Karpas-422 (cell line): Measurements from ENCODE around the gene FAM120B. TPM values are rescaled to one million over a fixed set of nuclear protein-coding genes. Genes with fewer than 3 reads are reported as not detected.

Experiments
- DNase-seq: peaks from one replicate; pipeline ENCODE4 v3.0.0-alpha.2; 2015
- H2AFZ ChIP-seq: fragments of 200-600 bp; sonication (generic); 2 replicates; pipeline ENCODE4 v1.6.1; 2014; ENCODE audit warnings: antibody characterized with exemption, low read length, mixed read lengths
- H3K27ac ChIP-seq: fragments of 200-600 bp; sonication (generic); 2 replicates; pipeline ENCODE4 v1.5.1; 2014; ENCODE audit warnings: mild to moderate bottlenecking, low read length, moderate library complexity
- H3K27me3 ChIP-seq: fragments of 200-600 bp; sonication (generic); 2 replicates; pipeline ENCODE4 v1.6.1; 2014; ENCODE audit warnings: low read length, mixed read lengths
- H3K36me3 ChIP-seq: fragments of 200-600 bp; sonication (generic); 2 replicates; pipeline ENCODE4 v1.6.1; 2014; ENCODE audit warnings: low read length, mixed read lengths; ENCODE audit not compliant: insufficient read depth
- H3K4me1 ChIP-seq: fragments of 200-600 bp; sonication (generic); 2 replicates; pipeline ENCODE4 v1.6.1; 2014; ENCODE audit warnings: mild to moderate bottlenecking, low read length, mixed read lengths
- H3K4me2 ChIP-seq: fragments of 200-600 bp; sonication (generic); 2 replicates; pipeline ENCODE4 v1.6.1; 2014; ENCODE audit warnings: low read length, low read depth, mild to moderate bottlenecking; ENCODE audit not compliant: poor library complexity, severe bottlenecking
- H3K4me3 ChIP-seq: fragments of 200-600 bp; sonication (generic); 2 replicates; pipeline ENCODE4 v1.5.1; 2014; ENCODE audit warnings: mild to moderate bottlenecking, antibody characterized with exemption, low read length, mixed read lengths
- H3K79me2 ChIP-seq: fragments of 200-600 bp; sonication (generic); 2 replicates; pipeline ENCODE4 v1.6.1; 2014; ENCODE audit warnings: mild to moderate bottlenecking, low read length, mixed read lengths
- H3K9ac ChIP-seq: fragments of 200-600 bp; sonication (generic); 2 replicates; pipeline ENCODE4 v1.6.0; 2014; ENCODE audit warnings: low read length
- H3K9me2 ChIP-seq: fragments of 200-600 bp; sonication (generic), shearing (Covaris generic); replicated peaks from 2 replicates; pipeline ENCODE4 v1.6.0; 2014; ENCODE audit warnings: mild to moderate bottlenecking, low read length, moderate library complexity; ENCODE audit not compliant: insufficient read depth
- H3K9me3 ChIP-seq: fragments of 300-700, 200-600 bp; sonication (generic); 2 replicates; pipeline ENCODE4 v1.6.1; 2014; ENCODE audit warnings: low read length, mixed read lengths
- H4K20me1 ChIP-seq: fragments of 200-600 bp; sonication (generic); 2 replicates; pipeline ENCODE4 v1.6.1; 2014; ENCODE audit warnings: mild to moderate bottlenecking, antibody characterized with exemption, low read length, low read depth; ENCODE audit not compliant: insufficient read depth
- total RNA-seq: library from RNA; depleted of rRNA; stranded (reverse); fragments of >200 nt; shearing (Covaris generic); gene quantifications from 2 replicates; pipeline ENCODE4 v1.2.3, GENCODE V29; 2014; ENCODE audit warnings: low replicate concordance

FAM120B gene
- total RNA-seq, 1 experiment from 2014 or later = 32.1 TPM

DNA sequence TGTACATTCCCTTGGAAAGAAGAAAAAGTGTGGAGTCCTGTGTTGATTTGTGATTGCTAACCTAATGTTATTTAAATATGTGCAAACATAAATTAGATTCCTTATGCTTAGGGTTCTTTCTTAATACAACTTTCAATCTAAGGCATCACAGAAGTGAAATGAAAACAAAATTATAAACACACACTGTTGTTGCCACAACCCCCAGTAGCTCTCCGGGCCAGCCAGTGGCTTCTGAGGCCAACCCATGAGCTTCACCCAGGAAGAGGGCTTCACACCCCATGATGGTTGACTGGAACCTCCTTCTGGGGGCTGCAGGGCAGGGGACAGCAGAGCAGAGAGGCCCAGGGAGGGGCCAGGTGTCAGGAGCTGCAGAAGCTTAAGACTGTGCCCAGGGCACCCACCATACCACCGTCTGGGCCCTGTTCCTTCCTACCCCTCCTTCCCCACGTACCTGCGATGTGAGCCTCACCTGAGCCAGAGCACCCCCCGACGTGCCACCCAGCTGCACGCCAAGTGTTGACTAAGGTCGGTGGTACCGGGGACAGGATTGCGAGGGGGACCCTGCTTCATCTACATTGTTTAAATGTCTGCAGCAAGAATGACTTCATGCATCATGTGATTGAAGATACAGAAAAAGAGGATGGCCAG lies 110.5 kb downstream of the FAM120B start:
- no peaks in the 10 kb centered on the region for H4K20me1 ChIP-seq
- H3K9ac ChIP-seq = no peak overlapping the region
- DNase-seq = no peak
- H3K4me1 ChIP-seq = no peaks in the 10 kb centered on the region
- H3K4me3 ChIP-seq = no peak overlapping the region
- H3K27me3 ChIP-seq = no peaks in the 10 kb centered on the region
- no peaks in the 10 kb centered on the region for H3K9me3 ChIP-seq
- H3K9me2 ChIP-seq = no peaks in the 10 kb centered on the region
- H3K36me3 ChIP-seq = no peaks in the 10 kb centered on the region
- H3K27ac ChIP-seq = no peak overlapping the region
- H2AFZ ChIP-seq = no peak overlapping the region
- H3K4me2 ChIP-seq = no peak overlapping the region
- H3K79me2 ChIP-seq = no peaks in the 10 kb centered on the region

DNA sequence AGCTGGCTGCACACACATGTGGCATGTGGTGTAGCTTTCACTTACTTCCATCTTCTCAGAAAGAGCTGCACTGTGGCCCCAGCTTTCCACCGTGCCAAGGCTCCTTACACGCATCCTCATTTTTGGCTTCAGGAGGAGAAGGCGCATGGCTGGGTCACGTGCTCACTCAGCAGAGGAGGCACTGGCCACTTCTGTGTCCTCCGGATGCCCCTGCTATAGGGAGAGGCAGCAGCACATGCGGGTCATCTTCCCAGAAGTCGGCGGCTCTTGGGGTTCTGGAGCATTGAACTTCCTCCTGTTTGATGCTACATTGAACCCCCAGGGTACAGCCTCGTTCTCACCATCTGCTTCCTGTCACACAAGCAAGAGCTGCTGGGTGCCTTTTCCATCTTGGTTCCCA lies 111.3 kb downstream of the FAM120B start:
- no peaks in the 10 kb centered on the region for H4K20me1 ChIP-seq

DNA sequence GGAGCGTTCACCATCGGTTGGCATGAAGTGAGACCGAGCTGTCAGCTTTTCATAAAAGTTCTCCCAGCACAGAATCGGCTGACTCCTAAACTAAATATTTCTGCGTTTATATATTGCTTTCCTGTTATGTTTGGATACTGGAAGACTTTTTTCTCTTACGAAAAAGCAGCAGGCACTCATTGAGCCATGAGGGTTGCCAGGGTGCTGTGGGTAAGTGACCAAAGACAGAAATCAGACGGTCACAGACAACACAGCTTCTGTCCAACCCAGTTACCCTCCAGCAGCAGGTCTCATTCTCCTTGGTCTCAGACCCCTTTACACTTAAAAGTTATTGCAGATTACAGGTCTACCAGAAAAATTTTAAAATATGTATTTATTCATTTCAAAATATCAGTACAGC lies 113.7 kb downstream of the FAM120B start:
- no peak overlapping the region for H3K9ac ChIP-seq
- no peak overlapping the region for H2AFZ ChIP-seq
- no peaks in the 10 kb centered on the region for H3K36me3 ChIP-seq
- no peaks in the 10 kb centered on the region for H3K4me1 ChIP-seq
- H3K27me3 ChIP-seq = no peaks in the 10 kb centered on the region
- no peaks in the 10 kb centered on the region for H3K79me2 ChIP-seq
- H4K20me1 ChIP-seq = no peaks in the 10 kb centered on the region
- H3K4me2 ChIP-seq = no peak overlapping the region
- no peak for DNase-seq
- no peaks in the 10 kb centered on the region for H3K9me3 ChIP-seq
- H3K27ac ChIP-seq = no peak overlapping the region
- H3K4me3 ChIP-seq = no peak overlapping the region
- H3K9me2 ChIP-seq = no peaks in the 10 kb centered on the region

More for the DNA sequence above, 111.3 kb downstream of the FAM120B start:
- Histone ChIP-seq H3K9me3 (no peaks in the 10 kb centered on the region), H2AFZ (no peak overlapping the region), H3K9ac (no peak overlapping the region), H3K4me1 (no peaks in the 10 kb centered on the region), H3K27ac (no peak overlapping the region), H3K27me3 (no peaks in the 10 kb centered on the region), H3K4me3 (no peak overlapping the region), H3K9me2 (no peaks in the 10 kb centered on the region), H3K4me2 (no peak overlapping the region), H3K79me2 (no peaks in the 10 kb centered on the region), H3K36me3 (no peaks in the 10 kb centered on the region)
- no peak for DNase-seq

DNA sequence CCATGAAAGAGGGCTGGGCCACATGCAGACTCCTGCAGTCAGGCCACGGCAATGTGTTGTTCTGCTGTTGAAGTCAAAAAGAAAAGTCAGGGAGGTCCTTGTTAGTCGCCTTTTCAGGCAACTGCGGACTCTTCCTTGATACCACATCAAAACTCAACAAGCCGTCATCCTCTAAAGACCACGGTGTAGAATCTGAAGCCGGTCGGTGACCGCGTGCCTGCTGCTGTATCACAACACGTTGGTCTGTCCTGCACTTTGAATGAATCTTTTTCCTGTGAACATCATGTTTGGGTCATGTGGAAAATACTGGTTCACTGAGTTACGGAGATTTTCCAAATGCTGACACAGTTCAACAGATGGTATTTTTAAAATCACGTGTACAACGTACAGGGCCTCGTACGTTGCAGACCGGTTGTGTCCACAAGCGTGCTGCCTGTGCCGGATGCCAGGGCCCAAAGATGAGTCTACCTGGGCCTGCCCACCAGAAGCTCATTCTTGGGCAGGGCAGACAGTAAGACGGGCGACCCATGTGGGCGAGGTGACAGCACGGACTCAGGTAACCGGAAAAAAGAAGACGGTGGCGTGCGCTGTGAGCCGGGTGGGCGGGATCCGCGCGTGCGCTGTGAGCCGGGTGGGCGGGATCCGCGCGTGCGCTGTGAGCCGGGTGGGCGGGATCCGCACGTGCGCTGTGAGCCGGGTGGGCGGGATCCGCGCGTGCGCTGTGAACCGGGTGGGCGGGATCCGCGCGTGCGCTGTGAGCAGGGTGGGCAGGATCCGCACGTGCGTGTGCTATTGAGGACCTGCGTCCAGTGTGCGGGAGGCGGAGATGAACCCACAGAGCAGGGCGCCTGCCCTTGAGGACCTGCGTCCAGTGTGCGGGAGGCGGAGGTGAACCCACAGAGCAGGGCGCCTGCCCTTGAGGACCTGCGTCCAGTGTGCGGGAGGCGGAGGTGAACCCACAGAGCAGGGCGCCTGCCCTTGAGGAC lies 114.5 kb downstream of the FAM120B start:
- Histone ChIP-seq H3K4me2 (no peak overlapping the region), H3K9me3 (no peaks in the 10 kb centered on the region), H3K27ac (no peak overlapping the region), H3K9ac (no peak overlapping the region), H3K79me2 (no peaks in the 10 kb centered on the region), H3K4me1 (no peaks in the 10 kb centered on the region), H4K20me1 (no peaks in the 10 kb centered on the region), H3K27me3 (no peaks in the 10 kb centered on the region), H3K36me3 (no peaks in the 10 kb centered on the region), H2AFZ (no peak overlapping the region), H3K9me2 (no peaks in the 10 kb centered on the region), H3K4me3 (no peak overlapping the region)
- DNase-seq = no peak

DNA sequence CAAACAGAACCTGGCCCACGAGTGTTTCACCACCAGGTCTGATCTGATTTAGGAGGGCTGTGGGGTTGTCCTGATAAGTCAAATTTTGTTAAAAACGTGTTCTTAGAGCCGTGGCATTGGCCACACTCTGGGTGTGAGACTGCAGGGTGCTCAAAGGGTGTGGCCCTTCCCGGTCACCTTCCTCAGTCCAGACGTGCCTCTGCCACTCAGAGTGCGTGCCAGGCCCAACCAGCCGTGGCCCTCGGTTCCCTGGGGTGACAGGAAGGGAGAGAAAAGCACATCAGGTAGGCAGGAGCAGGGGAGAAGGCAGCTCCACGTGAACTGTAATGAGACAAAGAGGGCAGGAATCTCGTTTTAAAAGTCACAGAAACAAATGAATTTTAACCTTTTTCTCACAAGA lies 115.4 kb downstream of the FAM120B start:
- no peaks in the 10 kb centered on the region for H3K79me2 ChIP-seq

DNA sequence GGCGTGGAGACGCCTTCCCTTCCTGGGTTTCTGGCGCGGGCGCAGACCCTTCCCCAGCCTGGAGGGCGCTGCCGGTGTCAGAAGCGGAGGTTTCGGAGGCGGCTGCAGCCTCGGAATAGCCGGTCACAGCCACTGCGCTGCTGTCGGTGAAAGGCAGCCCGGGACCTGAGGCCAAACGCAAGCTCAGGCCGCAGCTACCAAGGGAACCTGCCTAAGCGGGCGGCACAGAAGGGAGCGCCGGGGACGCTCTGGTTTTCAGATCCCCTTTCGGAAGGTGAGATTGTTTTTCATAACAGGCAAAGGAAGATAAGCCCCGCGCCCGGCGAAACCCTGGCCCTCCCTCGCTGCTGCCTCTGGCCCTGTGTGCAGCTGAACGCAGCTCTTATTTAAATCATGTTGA lies 116.5 kb downstream of the FAM120B start:
- Histone ChIP-seq H3K9ac (no peak overlapping the region), H2AFZ (no peak overlapping the region)

More for the DNA sequence above, 115.4 kb downstream of the FAM120B start:
- no peaks in the 10 kb centered on the region for H3K27me3 ChIP-seq
- H3K9ac ChIP-seq = no peak overlapping the region
- H2AFZ ChIP-seq = no peak overlapping the region
- H3K36me3 ChIP-seq = no peaks in the 10 kb centered on the region
- no peak overlapping the region for H3K27ac ChIP-seq
- no peaks in the 10 kb centered on the region for H3K9me2 ChIP-seq
- no peak for DNase-seq
- H3K4me3 ChIP-seq = no peak overlapping the region
- H3K9me3 ChIP-seq = no peaks in the 10 kb centered on the region
- no peaks in the 10 kb centered on the region for H4K20me1 ChIP-seq
- no peaks in the 10 kb centered on the region for H3K4me1 ChIP-seq
- H3K4me2 ChIP-seq = no peak overlapping the region

DNA sequence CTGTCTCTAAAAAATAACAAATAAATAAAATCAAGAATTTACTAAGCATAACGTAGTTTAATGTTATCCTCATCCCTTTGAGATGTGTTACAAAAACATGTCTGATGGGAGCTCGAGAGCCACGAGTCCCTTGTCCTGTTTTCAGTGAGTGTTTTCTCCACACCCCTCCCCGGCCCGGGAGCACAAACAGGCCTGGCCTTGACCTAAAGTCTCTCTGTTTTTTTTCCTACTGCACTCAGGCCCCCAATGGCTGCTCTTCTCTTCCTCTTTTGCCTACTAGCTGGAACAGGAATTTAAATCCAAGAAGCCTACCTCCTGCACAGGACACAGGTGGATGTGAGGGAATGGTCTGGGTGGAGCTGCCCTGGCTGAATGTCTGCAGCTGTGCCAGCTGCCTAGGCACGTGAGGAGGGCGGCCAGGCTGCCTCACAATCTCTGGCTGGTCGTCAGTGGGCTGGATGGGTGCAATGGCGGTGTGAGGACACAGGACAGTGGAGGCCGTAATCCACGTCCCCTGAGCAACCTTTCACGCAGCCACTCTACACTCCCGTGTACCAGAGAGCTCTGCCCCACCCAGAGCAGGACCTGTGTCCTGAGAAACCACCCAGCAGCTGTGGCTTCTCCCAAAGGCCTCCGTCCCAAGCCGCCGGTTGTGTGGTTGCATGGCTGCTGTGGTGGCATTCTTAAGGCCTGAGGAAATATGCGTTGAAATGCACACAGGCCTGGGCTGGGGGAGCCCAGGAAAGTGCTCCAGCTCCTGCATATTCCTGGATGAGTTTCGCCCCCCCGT lies 117.5 kb downstream of the FAM120B start:
- DNase-seq = no peak
- Histone ChIP-seq H3K9me2 (no peaks in the 10 kb centered on the region), H3K27me3 (no peaks in the 10 kb centered on the region), H3K4me2 (no peak overlapping the region), H3K9me3 (no peaks in the 10 kb centered on the region), H3K36me3 (no peaks in the 10 kb centered on the region), H3K79me2 (no peaks in the 10 kb centered on the region), H3K4me1 (no peaks in the 10 kb centered on the region), H2AFZ (no peak overlapping the region), H3K4me3 (no peak overlapping the region), H3K9ac (no peak overlapping the region), H3K27ac (no peak overlapping the region), H4K20me1 (no peaks in the 10 kb centered on the region)

More for the DNA sequence above, 116.5 kb downstream of the FAM120B start:
- Histone ChIP-seq H4K20me1 (no peaks in the 10 kb centered on the region), H3K4me3 (no peak overlapping the region), H3K4me2 (no peak overlapping the region), H3K4me1 (no peaks in the 10 kb centered on the region), H3K27ac (no peak overlapping the region), H3K27me3 (no peaks in the 10 kb centered on the region), H3K36me3 (no peaks in the 10 kb centered on the region), H3K9me2 (no peaks in the 10 kb centered on the region), H3K79me2 (no peaks in the 10 kb centered on the region), H3K9me3 (no peaks in the 10 kb centered on the region)
- DNase-seq = no peak
